Measurements from ENCODE around the gene ELF4. TPM values are rescaled to one million over a fixed set of nuclear protein-coding genes. Genes with fewer than 3 reads are reported as not detected.

Gene ELF4
- total and polyA plus RNA-seq, 10 of the 15 experiments (the other 5 are each of a cell fraction or from before 2014, with no cell fraction given) = 4.0 to 36.7 (median 22.6) TPM

GRCh38 chrX:130086447-130087206, 23.7 kb downstream of the ELF4 start:
- no peaks in the 10 kb centered on the region for H4K20me1 ChIP-seq (ENCODE audit: control insufficient read depth, insufficient read depth)
- peaks cover 65% of the 10 kb centered on the region for H3K79me2 ChIP-seq (ENCODE audit: control insufficient read depth, insufficient read depth, low read length)
- RAD21 ChIA-PET (ENCODE audit: unreplicated experiment) = interaction anchor here (0.9 to 2.8 kb wide), 10 partner anchors 10 to 105 kb away, joined by 3 to 13 read pairs (median 4); partner anchors contain the start of gene RAB33A
- no TSS peak for BruUV-seq (replicated peaks)
- H3K9me3 ChIP-seq (replicated peaks; ENCODE audit: control insufficient read depth, insufficient read depth, low read length) = no peaks in the 10 kb centered on the region; the same call in 2 of the 3 replicates
- FAIRE-seq (no peak), ATAC-seq (peak; percentile 52), DNase-seq (ENCODE audit: low read depth, low spot score) (no peak)
- no peaks in the 10 kb centered on the region for H3K27me3 ChIP-seq (replicated peaks in 1 of 2; ENCODE audit: control insufficient read depth in 2 of 2, insufficient read depth in 2 of 2, low read length in 1 of 2)
- peak overlapping the region; percentile 93 for H3K27ac ChIP-seq (ENCODE audit: control insufficient read depth, insufficient read depth)
- SMC1A ChIA-PET (ENCODE audit: uncharacterized antibody, unreplicated experiment) = interaction anchor here (0.8 to 4.2 kb wide), 11 partner anchors 9 to 318 kb away, joined by 3 to 36 read pairs (median 4); partner anchors contain the start of genes ELF4 and RAB33A
- H3K4me3 ChIP-seq = peak overlapping the region; percentile 70
- peaks cover 44% of the 10 kb centered on the region for H3K4me1 ChIP-seq (ENCODE audit: control insufficient read depth, insufficient read depth, low read length)
- in situ Hi-C loops (cut with MboI) = loop anchor here (10.0 kb wide), 1 partner anchor 88 kb away; the partner anchor contains the start of gene RAB33A
- 12% methylated on average over 13 of the region's 13 CpGs for WGBS (ENCODE audit: insufficient coverage, insufficient replicate concordance, low lambda C conversion rate, missing lambda C conversion rate)
- peaks cover 0 to 2% of the 10 kb centered on the region in 2 experiments; a peak in 1 of 4 replicates for H3K36me3 ChIP-seq (ENCODE audit: control insufficient read depth in 2 of 2, insufficient read depth in 2 of 2, low read length in 1 of 2)
- H3K4me2 ChIP-seq (ENCODE audit: control insufficient read depth, insufficient read depth) = peak overlapping the region; percentile 51
- no peak overlapping the region for H2AFZ ChIP-seq (ENCODE audit: control insufficient read depth, low read depth, low read length)
- H3K9ac ChIP-seq (ENCODE audit: control insufficient read depth, insufficient read depth, low read length) = peak overlapping the region; percentile 85
- intact Hi-C loops (cut with micrococcal nuclease; ENCODE audit: unreplicated experiment) = loop anchor here (10.0 kb wide), 1 partner anchor 178 kb away; the partner anchor contains the start of gene ZNF280C
- CTCF ChIA-PET = interaction anchor here (0.9 to 3.0 kb wide), 5 partner anchors 22 to 105 kb away, joined by 3 to 35 read pairs (median 4); no protein-coding TSS in a partner anchor
- POLR2A ChIA-PET = interaction anchor here (0.5 to 4.5 kb wide), 9 partner anchors 18 to 306 kb away, joined by 3 to 28 read pairs (median 5); partner anchors contain the start of genes ELF4 and RAB33A
- TF ChIP-seq EGR1 (IDR thresholded peaks at IDR 0.05; ENCODE audit: borderline replicate concordance in 1 of 2, low read depth in 2 of 2, low read length in 2 of 2) (0 out of 3 replicates have a peak, but pooled peaks of 1 of the 2 experiments have one; percentile 32), HDAC6 (IDR thresholded peaks at IDR 0.05; ENCODE audit: unreplicated experiment) (no peak), IKZF1 (conservative IDR thresholded peaks at IDR 0.05) (peak; percentile 64), NFXL1 (IDR thresholded peaks at IDR 0.05; ENCODE audit: borderline replicate concordance) (0 out of 2 replicates have a peak, but pooled peaks have one; percentile 69), MTA2 (IDR thresholded peaks at IDR 0.05; ENCODE audit: low read depth) (peak; percentile 24; the same call in 1 of the 2 replicates), IKZF2 (IDR thresholded peaks at IDR 0.05) (peak in 1 of 2 experiments; percentile 48; a peak in 3 of 4 replicates), ZZZ3 (IDR thresholded peaks at IDR 0.05; ENCODE audit: control insufficient read depth, insufficient read length, low read depth) (no peak), NFYA (IDR thresholded peaks at IDR 0.05; ENCODE audit: borderline replicate concordance, low read depth, low read length) (no peak), POU2F2 (IDR thresholded peaks at IDR 0.05; ENCODE audit: borderline replicate concordance, low read depth, low read length) (0 out of 3 replicates have a peak, but pooled peaks have one; percentile 15), FOXK2 (IDR thresholded peaks at IDR 0.05) (no peak), TAF1 (IDR thresholded peaks at IDR 0.05; ENCODE audit: borderline replicate concordance, low read depth, low read length) (peak; percentile 53; the same call in 1 of the 2 replicates), RAD51 (IDR thresholded peaks at IDR 0.05) (no peak), BRCA1 (IDR thresholded peaks at IDR 0.05; ENCODE audit: low read depth, low read length) (no peak), GATAD2B (conservative IDR thresholded peaks at IDR 0.05; ENCODE audit: low read depth) (0 out of 2 replicates have a peak, but pooled peaks have one; percentile 39), YY1 (IDR thresholded peaks at IDR 0.05; ENCODE audit: low read depth, low read length) (peak; percentile 46; the same call in 1 of the 2 replicates), ETV6 (conservative IDR thresholded peaks at IDR 0.05 in 1 of 2, IDR thresholded peaks at IDR 0.05 in 1 of 2; ENCODE audit: borderline replicate concordance in 1 of 2, low read depth in 1 of 2) (peak in 1 of 2 experiments; percentile 53; a peak in 1 of 4 replicates), TCF3 (IDR thresholded peaks at IDR 0.05; ENCODE audit: borderline replicate concordance, insufficient read depth, low read depth, low read length) (0 out of 2 replicates have a peak, but pooled peaks have one; percentile 47), ATF7 (IDR thresholded peaks at IDR 0.05; ENCODE audit: low read depth) (0 out of 2 replicates have a peak, but pooled peaks have one; percentile 30), RUNX3 (IDR thresholded peaks at IDR 0.05; ENCODE audit: low read length) (no peak), EED (IDR thresholded peaks at IDR 0.05; ENCODE audit: low read depth) (peak; percentile 44), TCF7 (IDR thresholded peaks at IDR 0.05; ENCODE audit: borderline replicate concordance) (no peak)
- TF ChIP-seq, protein P1, sequence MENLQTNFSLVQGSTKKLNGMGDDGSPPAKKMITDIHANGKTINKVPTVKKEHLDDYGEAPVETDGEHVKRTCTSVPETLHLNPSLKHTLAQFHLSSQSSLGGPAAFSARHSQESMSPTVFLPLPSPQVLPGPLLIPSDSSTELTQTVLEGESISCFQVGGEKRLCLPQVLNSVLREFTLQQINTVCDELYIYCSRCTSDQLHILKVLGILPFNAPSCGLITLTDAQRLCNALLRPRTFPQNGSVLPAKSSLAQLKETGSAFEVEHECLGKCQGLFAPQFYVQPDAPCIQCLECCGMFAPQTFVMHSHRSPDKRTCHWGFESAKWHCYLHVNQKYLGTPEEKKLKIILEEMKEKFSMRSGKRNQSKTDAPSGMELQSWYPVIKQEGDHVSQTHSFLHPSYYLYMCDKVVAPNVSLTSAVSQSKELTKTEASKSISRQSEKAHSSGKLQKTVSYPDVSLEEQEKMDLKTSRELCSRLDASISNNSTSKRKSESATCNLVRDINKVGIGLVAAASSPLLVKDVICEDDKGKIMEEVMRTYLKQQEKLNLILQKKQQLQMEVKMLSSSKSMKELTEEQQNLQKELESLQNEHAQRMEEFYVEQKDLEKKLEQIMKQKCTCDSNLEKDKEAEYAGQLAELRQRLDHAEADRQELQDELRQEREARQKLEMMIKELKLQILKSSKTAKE (IDR thresholded peaks at IDR 0.05; ENCODE audit: low read depth, poor library complexity, severe bottlenecking) = no peak

Measured in GM12878 (cell line).